Astrocyte (in vitro differentiated cells and primary cell): Measurements from ENCODE around the gene UQCRQ. TPM values are rescaled to one million over a fixed set of nuclear protein-coding genes. Genes with fewer than 3 reads are reported as not detected.

Experiments
- DNase-seq: peaks from one replicate; pipeline ENCODE4 v3.0.0-alpha.2; 2010; ENCODE audit warnings: low read depth
- FAIRE-seq: peaks from 2 replicates; lab custom pipeline; 2011; peaks lifted over from hg19 to GRCh38; lab: Jason Lieb, UNC
- H2AFZ ChIP-seq: 2 replicates; pipeline ENCODE4 v1.6.0; 2012; ENCODE audit warnings: low read depth, low read length, inconsistent platforms
- H3K27ac ChIP-seq: 2 replicates; pipeline ENCODE4 v1.5.1; 2011; ENCODE audit warnings: low read depth, low read length, inconsistent platforms
- H3K27me3 ChIP-seq: 2 replicates; pipeline ENCODE4 v1.6.0; 2011; ENCODE audit warnings: low read length, inconsistent platforms; ENCODE audit not compliant: insufficient read depth
- H3K36me3 ChIP-seq: 2 replicates; pipeline ENCODE4 v1.5.1; 2011; ENCODE audit warnings: low read length, inconsistent platforms; ENCODE audit not compliant: insufficient read depth
- H3K4me1 ChIP-seq: 2 replicates; pipeline ENCODE4 v1.5.1; 2011; ENCODE audit warnings: low read length, inconsistent platforms; ENCODE audit not compliant: insufficient read depth
- H3K4me2 ChIP-seq: 2 replicates; pipeline ENCODE4 v1.6.0; 2012; ENCODE audit warnings: low read length, inconsistent platforms
- H3K4me3 ChIP-seq: 2 replicates; pipeline ENCODE4 v1.5.1; 2011; ENCODE audit warnings: low read depth, mild to moderate bottlenecking, low read length, inconsistent platforms; ENCODE audit not compliant: insufficient read depth
- H3K79me2 ChIP-seq: 2 replicates; pipeline ENCODE4 v1.6.0; 2012; ENCODE audit warnings: mild to moderate bottlenecking, low read length, inconsistent platforms; ENCODE audit not compliant: insufficient read depth
- H3K9ac ChIP-seq: 2 replicates; pipeline ENCODE4 v1.6.0; 2012; ENCODE audit warnings: mild to moderate bottlenecking, low read length, inconsistent platforms
- H3K9me3 ChIP-seq: 2 replicates; pipeline ENCODE4 v1.5.1; 2012; ENCODE audit warnings: low read depth, mild to moderate bottlenecking, low read length, inconsistent platforms; ENCODE audit not compliant: insufficient read depth
- H4K20me1 ChIP-seq: 2 replicates; pipeline ENCODE4 v1.6.0; 2012; ENCODE audit warnings: low read length, inconsistent platforms; ENCODE audit not compliant: insufficient read depth
- H3K27ac Mint-ChIP-seq: one replicate; pipeline ENCODE4 v1.8.0; 2021; ENCODE audit warnings: mild to moderate bottlenecking, mixed read lengths; ENCODE audit not compliant: unreplicated experiment
- H3K27me3 Mint-ChIP-seq: one replicate; pipeline ENCODE4 v1.8.0; 2021; ENCODE audit warnings: low read depth, mixed read lengths; ENCODE audit not compliant: unreplicated experiment
- H3K36me3 Mint-ChIP-seq: one replicate; pipeline ENCODE4 v1.8.0; 2021; ENCODE audit warnings: low read depth, mixed read lengths; ENCODE audit not compliant: unreplicated experiment
- H3K4me1 Mint-ChIP-seq: one replicate; pipeline ENCODE4 v1.8.0; 2021; ENCODE audit warnings: low read depth, mixed read lengths; ENCODE audit not compliant: unreplicated experiment
- H3K4me3 Mint-ChIP-seq: one replicate; pipeline ENCODE4 v1.8.0; 2021; ENCODE audit warnings: mild to moderate bottlenecking, moderate library complexity, mixed read lengths; ENCODE audit not compliant: unreplicated experiment
- H3K9me3 Mint-ChIP-seq: one replicate; pipeline ENCODE4 v1.8.0; 2021; ENCODE audit warnings: mild to moderate bottlenecking, mixed read lengths; ENCODE audit not compliant: unreplicated experiment
- EZH2 ChIP-seq: IDR thresholded peaks from 2 replicates; pipeline ENCODE4 v1.6.1; 2012; ENCODE audit warnings: mild to moderate bottlenecking, low read length, inconsistent platforms; ENCODE audit not compliant: insufficient read depth
- total RNA-seq: library from RNA; stranded (reverse); gene quantifications from 2 replicates; pipeline ENCODE4 v1.2.1, GENCODE V29; 2021
- TF ChIP-seq, protein P1 (sequence below): IDR thresholded peaks from 2 replicates; pipeline ENCODE4 v1.5.1; 2011; ENCODE audit warnings: low read depth, mild to moderate bottlenecking, inconsistent platforms, low read length, moderate library complexity; ENCODE audit not compliant: insufficient read depth

The UQCRQ gene
- total RNA-seq, 1 donor from 2014 or later, result 382 TPM

GRCh38 chr5:132826424-132827082 lies 39.9 kb upstream of the UQCRQ start:
- Histone ChIP-seq H3K9me3 (no peaks in the 10 kb centered on the region), H3K4me2 (peak overlapping the region; percentile 77), H3K4me1 (peaks cover 6% of the 10 kb centered on the region), H3K4me3 (no peak overlapping the region), H3K9ac (no peak overlapping the region), H3K36me3 (no peaks in the 10 kb centered on the region), H3K27ac (no peak overlapping the region), H4K20me1 (peaks cover 14% of the 10 kb centered on the region), H3K79me2 (no peaks in the 10 kb centered on the region), H2AFZ (peak overlapping the region; percentile 63), H3K27me3 (no peaks in the 10 kb centered on the region)
- no peaks in the 10 kb centered on the region for H3K9me3 Mint-ChIP-seq
- H3K36me3 Mint-ChIP-seq, result peaks cover 15% of the 10 kb centered on the region
- H3K27ac Mint-ChIP-seq, result no peak overlapping the region
- TF ChIP-seq EZH2, result no peak
- TF ChIP-seq, protein P1, sequence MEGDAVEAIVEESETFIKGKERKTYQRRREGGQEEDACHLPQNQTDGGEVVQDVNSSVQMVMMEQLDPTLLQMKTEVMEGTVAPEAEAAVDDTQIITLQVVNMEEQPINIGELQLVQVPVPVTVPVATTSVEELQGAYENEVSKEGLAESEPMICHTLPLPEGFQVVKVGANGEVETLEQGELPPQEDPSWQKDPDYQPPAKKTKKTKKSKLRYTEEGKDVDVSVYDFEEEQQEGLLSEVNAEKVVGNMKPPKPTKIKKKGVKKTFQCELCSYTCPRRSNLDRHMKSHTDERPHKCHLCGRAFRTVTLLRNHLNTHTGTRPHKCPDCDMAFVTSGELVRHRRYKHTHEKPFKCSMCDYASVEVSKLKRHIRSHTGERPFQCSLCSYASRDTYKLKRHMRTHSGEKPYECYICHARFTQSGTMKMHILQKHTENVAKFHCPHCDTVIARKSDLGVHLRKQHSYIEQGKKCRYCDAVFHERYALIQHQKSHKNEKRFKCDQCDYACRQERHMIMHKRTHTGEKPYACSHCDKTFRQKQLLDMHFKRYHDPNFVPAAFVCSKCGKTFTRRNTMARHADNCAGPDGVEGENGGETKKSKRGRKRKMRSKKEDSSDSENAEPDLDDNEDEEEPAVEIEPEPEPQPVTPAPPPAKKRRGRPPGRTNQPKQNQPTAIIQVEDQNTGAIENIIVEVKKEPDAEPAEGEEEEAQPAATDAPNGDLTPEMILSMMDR, result no peak
- FAIRE-seq, result no peak
- no peak overlapping the region for H3K4me3 Mint-ChIP-seq
- no peak for DNase-seq
- H3K4me1 Mint-ChIP-seq, result peaks cover 5% of the 10 kb centered on the region
- H3K27me3 Mint-ChIP-seq, result peaks cover 35% of the 10 kb centered on the region

- Histone ChIP-seq H3K27me3 (no peaks in the 10 kb centered on the region), H3K4me3 (no peak overlapping the region), H3K9ac (no peak overlapping the region), H3K4me2 (no peak overlapping the region), H3K27ac (no peak overlapping the region), H3K36me3 (no peaks in the 10 kb centered on the region), H3K9me3 (no peaks in the 10 kb centered on the region), H4K20me1 (peaks cover 14% of the 10 kb centered on the region), H3K4me1 (no peaks in the 10 kb centered on the region), H3K79me2 (no peaks in the 10 kb centered on the region), H2AFZ (no peak overlapping the region)
- H3K36me3 Mint-ChIP-seq, result peaks cover 15% of the 10 kb centered on the region
- peaks cover 40% of the 10 kb centered on the region for H3K27me3 Mint-ChIP-seq
- no peaks in the 10 kb centered on the region for H3K9me3 Mint-ChIP-seq
- H3K4me1 Mint-ChIP-seq, result no peaks in the 10 kb centered on the region
- peak overlapping the region; percentile 27 for H3K4me3 Mint-ChIP-seq
- FAIRE-seq (no peak), DNase-seq (no peak)
- no peak overlapping the region for H3K27ac Mint-ChIP-seq
- no peak for TF ChIP-seq EZH2
- TF ChIP-seq, protein P1, result no peak
These were observed 38.3 kb upstream of the UQCRQ start for GRCh38 chr5:132827943-132828673.
